PC-9 (cell line): ENCODE measurements around the gene UGT2A2.

Experiments used
- EZH2 ChIP-seq: fragments of 200-600 bp; sonication (generic); IDR thresholded peaks from 2 replicates; pipeline ENCODE4 v1.8.0; 2017; ENCODE audit warnings: antibody characterized with exemption, low read depth
- TF ChIP-seq, protein P1 (sequence below): fragments of 200-600 bp; sonication (generic); conservative IDR thresholded peaks from 2 replicates; pipeline ENCODE4 v1.6.1; 2017; ENCODE audit warnings: mixed run types, antibody characterized with exemption, mild to moderate bottlenecking, moderate library complexity

DNA sequence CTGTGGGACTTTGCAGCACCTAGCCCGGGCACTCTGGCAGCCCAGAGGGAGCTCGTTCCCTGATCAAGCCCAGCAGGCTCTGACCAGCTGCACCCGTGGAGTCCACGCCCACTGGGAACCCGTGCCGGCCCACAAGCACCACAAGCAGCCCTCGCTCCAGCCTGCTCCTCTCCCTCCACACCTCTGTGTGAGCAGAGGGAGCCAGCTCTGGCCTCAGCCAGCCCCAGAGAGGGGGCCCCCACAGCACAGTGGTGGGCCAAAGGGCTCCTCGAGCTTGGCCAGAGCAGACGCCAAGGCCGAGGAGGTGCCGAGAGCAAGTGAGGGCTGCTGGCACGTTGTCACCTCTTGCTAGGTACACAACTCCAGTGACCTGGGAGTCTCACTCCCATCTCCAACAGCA is 18.7 kb upstream of the UGT2A2 start:
- TF ChIP-seq, protein P1, sequence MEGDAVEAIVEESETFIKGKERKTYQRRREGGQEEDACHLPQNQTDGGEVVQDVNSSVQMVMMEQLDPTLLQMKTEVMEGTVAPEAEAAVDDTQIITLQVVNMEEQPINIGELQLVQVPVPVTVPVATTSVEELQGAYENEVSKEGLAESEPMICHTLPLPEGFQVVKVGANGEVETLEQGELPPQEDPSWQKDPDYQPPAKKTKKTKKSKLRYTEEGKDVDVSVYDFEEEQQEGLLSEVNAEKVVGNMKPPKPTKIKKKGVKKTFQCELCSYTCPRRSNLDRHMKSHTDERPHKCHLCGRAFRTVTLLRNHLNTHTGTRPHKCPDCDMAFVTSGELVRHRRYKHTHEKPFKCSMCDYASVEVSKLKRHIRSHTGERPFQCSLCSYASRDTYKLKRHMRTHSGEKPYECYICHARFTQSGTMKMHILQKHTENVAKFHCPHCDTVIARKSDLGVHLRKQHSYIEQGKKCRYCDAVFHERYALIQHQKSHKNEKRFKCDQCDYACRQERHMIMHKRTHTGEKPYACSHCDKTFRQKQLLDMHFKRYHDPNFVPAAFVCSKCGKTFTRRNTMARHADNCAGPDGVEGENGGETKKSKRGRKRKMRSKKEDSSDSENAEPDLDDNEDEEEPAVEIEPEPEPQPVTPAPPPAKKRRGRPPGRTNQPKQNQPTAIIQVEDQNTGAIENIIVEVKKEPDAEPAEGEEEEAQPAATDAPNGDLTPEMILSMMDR, result no peak
- TF ChIP-seq EZH2, result no peak
